Vagina (tissue), 2 donors: ENCODE data around the gene SCN4A. TPM values are rescaled to one million over a fixed set of nuclear protein-coding genes. Genes with fewer than 3 reads are reported as not detected.

ENCODE experiments used
- DNase-seq, 2 donors: peaks; one replicate each; pipeline ENCODE4 v3.0.0-alpha.2; 2017; ENCODE audit errors: extremely low spot score in 2 of 2
- H3K27ac ChIP-seq: fragments of 200-600 bp; sonication (generic); one replicate; pipeline ENCODE4 v1.5.1; 2019
- H3K27me3 ChIP-seq: fragments of 200-600 bp; sonication (generic); one replicate; pipeline ENCODE4 v1.5.1; 2019
- H3K36me3 ChIP-seq, 2 donors: fragments of 200-600 bp; sonication (generic); one replicate each; pipeline ENCODE4 v1.5.1; 2017 to 2019
- H3K4me1 ChIP-seq: fragments of 200-600 bp; sonication (generic); one replicate; pipeline ENCODE4 v1.5.1; 2019
- H3K4me3 ChIP-seq, 2 donors: fragments of 200-600 bp; sonication (generic); 1 replicate in 1 of 2; 2 replicates in 1 of 2; pipeline ENCODE4 v1.5.1; 2016 to 2019
- H3K9me3 ChIP-seq: fragments of 200-600 bp; sonication (generic); one replicate; pipeline ENCODE4 v1.5.1; 2019
- CTCF ChIP-seq, 3 experiments: fragments of 450-650 bp in 2 of 3; fragments of 200-600 bp in 1 of 3; sonication (generic) in 1 of 3; IDR thresholded peaks; one replicate each; pipeline ENCODE4 v1.5.1; 2017 to 2019; ENCODE audit warnings: antibody characterized with exemption in 3 of 3, mild to moderate bottlenecking in 2 of 3, moderate library complexity in 2 of 3
- POLR2A ChIP-seq, 2 donors: fragments of 450-650 bp; IDR thresholded peaks; one replicate each; pipeline ENCODE4 v1.6.1; 2017; ENCODE audit warnings: antibody characterized with exemption in 2 of 2, mild to moderate bottlenecking in 2 of 2, moderate library complexity in 2 of 2
- POLR2AphosphoS5 ChIP-seq, 2 donors: sonication (generic); formaldehyde crosslinking; IDR thresholded peaks; one replicate each; pipeline ENCODE4 v1.9.0; 2017; ENCODE audit warnings: antibody characterized with exemption in 2 of 2, mild to moderate bottlenecking in 2 of 2, low read depth in 1 of 2; ENCODE audit not compliant: insufficient read depth in 1 of 2
- intact Hi-C: fragments of 100-400 bp; cut with DNase I; formaldehyde crosslinking; loops from one replicate; pipeline ENCODE4 v1.15.1; 2023
- total RNA-seq: library from RNA; depleted of rRNA; stranded (reverse); fragments of >200 nt; gene quantifications from one replicate; pipeline ENCODE4 v1.2.3, GENCODE V29; 2016

The SCN4A gene
- total RNA-seq, 1 donor from 2014 or later = 0.98 TPM

- no peak for DNase-seq
- no peaks in the 10 kb centered on the region for H3K9me3 ChIP-seq
- no peak for TF ChIP-seq POLR2AphosphoS5 (IDR thresholded peaks at IDR 0.05; ENCODE audit: insufficient read depth in 1 of 2, low read depth in 1 of 2)
- no peak for TF ChIP-seq CTCF (IDR thresholded peaks at IDR 0.05)
- TF ChIP-seq POLR2A (IDR thresholded peaks at IDR 0.05) = no peak
- intact Hi-C loops = no loop called here
- peaks cover 16% of the 10 kb centered on the region for H3K4me1 ChIP-seq
- H3K27me3 ChIP-seq = no peaks in the 10 kb centered on the region
- H3K4me3 ChIP-seq = no peak overlapping the region
- H3K36me3 ChIP-seq = no peaks in the 10 kb centered on the region
- H3K27ac ChIP-seq = no peak overlapping the region
Measured at GRCh38 chr17:63978272-63979200, 5.8 kb upstream of the SCN4A start.

GRCh38 chr17:63976702-63977101 is 4.0 kb upstream of the SCN4A start:
- peaks cover 7% of the 10 kb centered on the region for H3K4me1 ChIP-seq
- H3K4me3 ChIP-seq = no peak overlapping the region
- H3K27me3 ChIP-seq = no peaks in the 10 kb centered on the region
- intact Hi-C loops = no loop called here
- H3K9me3 ChIP-seq = no peaks in the 10 kb centered on the region
- no peaks in the 10 kb centered on the region for H3K36me3 ChIP-seq
- no peak overlapping the region for H3K27ac ChIP-seq
- TF ChIP-seq CTCF (IDR thresholded peaks at IDR 0.05) = no peak
- TF ChIP-seq POLR2A (IDR thresholded peaks at IDR 0.05) = no peak
- no peak for TF ChIP-seq POLR2AphosphoS5 (IDR thresholded peaks at IDR 0.05; ENCODE audit: insufficient read depth in 1 of 2, low read depth in 1 of 2)
- no peak for DNase-seq

DNA sequence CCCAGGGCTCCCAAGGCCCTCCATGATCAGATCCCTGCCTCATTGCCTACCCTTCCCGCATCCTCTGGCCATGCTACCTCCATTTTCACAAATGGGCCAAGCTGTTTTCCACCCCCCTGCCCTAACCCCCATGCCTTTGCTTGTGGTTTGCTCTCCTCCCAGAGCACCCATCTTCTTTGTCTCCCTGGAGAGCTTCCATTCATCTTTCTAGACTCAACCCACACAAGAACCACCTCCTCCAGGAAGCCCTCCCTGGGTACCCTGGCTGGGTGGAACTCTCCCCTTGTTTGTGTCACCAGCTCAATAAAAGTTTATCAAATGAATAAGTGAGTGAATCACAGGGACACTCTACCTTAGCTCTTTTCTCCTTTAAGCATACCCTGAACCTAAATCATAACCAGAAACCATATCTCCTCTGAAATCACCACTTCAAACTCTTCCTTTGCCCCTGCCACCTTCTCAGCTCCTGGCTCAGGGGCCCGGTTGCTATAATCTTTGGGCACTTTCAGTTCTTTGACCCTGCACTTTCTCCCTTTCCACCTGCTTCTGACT is 2.9 kb upstream of the SCN4A start:
- Histone ChIP-seq H3K36me3 (no peaks in the 10 kb centered on the region), H3K9me3 (no peaks in the 10 kb centered on the region), H3K27me3 (no peaks in the 10 kb centered on the region), H3K4me1 (peaks cover 7% of the 10 kb centered on the region), H3K27ac (no peak overlapping the region), H3K4me3 (no peak overlapping the region)
- DNase-seq = no peak
- TF ChIP-seq POLR2A (IDR thresholded peaks at IDR 0.05) (no peak), CTCF (IDR thresholded peaks at IDR 0.05) (no peak), POLR2AphosphoS5 (IDR thresholded peaks at IDR 0.05; ENCODE audit: insufficient read depth in 1 of 2, low read depth in 1 of 2) (no peak)
- intact Hi-C loops = no loop called here

GRCh38 chr17:63974594-63975192 is 2.0 kb upstream of the SCN4A start:
- no peaks in the 10 kb centered on the region for H3K36me3 ChIP-seq
- no peaks in the 10 kb centered on the region for H3K27me3 ChIP-seq
- no peak overlapping the region for H3K27ac ChIP-seq
- H3K4me3 ChIP-seq = no peak overlapping the region
- TF ChIP-seq POLR2A (IDR thresholded peaks at IDR 0.05) (no peak), CTCF (IDR thresholded peaks at IDR 0.05) (no peak), POLR2AphosphoS5 (IDR thresholded peaks at IDR 0.05; ENCODE audit: insufficient read depth in 1 of 2, low read depth in 1 of 2) (no peak)
- intact Hi-C loops = no loop called here
- no peak for DNase-seq
- H3K4me1 ChIP-seq = no peaks in the 10 kb centered on the region
- no peaks in the 10 kb centered on the region for H3K9me3 ChIP-seq
